ENCODE data around the gene ACOXL.

- no peak for TF ChIP-seq POLR2A (IDR thresholded peaks at IDR 0.05)
- no peak for TF ChIP-seq CTCF (IDR thresholded peaks at IDR 0.05)
These were observed 187.4 kb downstream of the ACOXL start for GRCh38 chr2:110919738-110920137.
